NCI-H1436 treated with DMSO at 0.1 percent for 48 hours (cell line): ENCODE data around the gene SEC23B.
"Not testable (repeated sequence)": the region's sequence is repeated elsewhere in the genome, so short reads cannot be mapped to it uniquely, and the experiment has no call there.

Source experiments
- DNase-seq: peaks from one replicate; lab custom pipeline; 2025; lab: John Stamatoyannopoulos, UW

The SEC23B gene

GRCh38 chr20:18526761-18527160 lies 19.0 kb downstream of the SEC23B start:
- DNase-seq: not testable (repeated sequence)

GRCh38 chr20:18527339-18527738 lies 19.6 kb downstream of the SEC23B start:
- no peak for DNase-seq

- no peak for DNase-seq
These were observed 20.1 kb downstream of the SEC23B start for GRCh38 chr20:18527836-18528235.

GRCh38 chr20:18529041-18529440 lies 21.3 kb downstream of the SEC23B start:
- DNase-seq: no peak

- DNase-seq: no peak
These were observed 24.9 kb downstream of the SEC23B start for GRCh38 chr20:18532626-18533025.

GRCh38 chr20:18533491-18533890 lies 25.8 kb downstream of the SEC23B start:
- no peak for DNase-seq

GRCh38 chr20:18533978-18534644 lies 26.4 kb downstream of the SEC23B start:
- no peak for DNase-seq

GRCh38 chr20:18537651-18538050 lies 29.9 kb downstream of the SEC23B start:
- DNase-seq: no peak

- DNase-seq: no peak
These were observed 34.0 kb downstream of the SEC23B start for GRCh38 chr20:18541741-18542140.

GRCh38 chr20:18543216-18543615 lies 35.5 kb downstream of the SEC23B start:
- no peak for DNase-seq

- no peak for DNase-seq
These were observed 36.2 kb downstream of the SEC23B start for GRCh38 chr20:18543932-18544331.

GRCh38 chr20:18545566-18545965 lies 37.8 kb downstream of the SEC23B start:
- no peak for DNase-seq

GRCh38 chr20:18548465-18548864 lies 40.7 kb downstream of the SEC23B start:
- DNase-seq: no peak

GRCh38 chr20:18553746-18554145 lies 46.0 kb downstream of the SEC23B start:
- DNase-seq: no peak

GRCh38 chr20:18566892-18567738 lies 59.4 kb downstream of the SEC23B start, which contains the start of gene SMIM26:
TSS of gene SMIM26 (plus strand) at chr20:18567432. CDS start at chr20:18567479, 47 bp downstream.
- DNase-seq: peak; percentile 56

- no peak for DNase-seq
These were observed 60.0 kb downstream of the SEC23B start for GRCh38 chr20:18567739-18568091.

- DNase-seq: no peak
These were observed 63.3 kb downstream of the SEC23B start for GRCh38 chr20:18571009-18571408.

GRCh38 chr20:18571578-18571977 lies 63.8 kb downstream of the SEC23B start:
- no peak for DNase-seq

GRCh38 chr20:18577942-18578341 lies 70.2 kb downstream of the SEC23B start:
- no peak for DNase-seq

GRCh38 chr20:18578581-18578980 lies 70.8 kb downstream of the SEC23B start:
- no peak for DNase-seq

GRCh38 chr20:18580012-18580411 lies 72.3 kb downstream of the SEC23B start:
- no peak for DNase-seq

GRCh38 chr20:18585134-18585533 lies 77.4 kb downstream of the SEC23B start:
- no peak for DNase-seq
